Activated naive CD8-positive, alpha-beta T cell treated with anti-CD3 and anti-CD28 coated beads for 36 hours (primary cell): ENCODE results near the gene TUT1. TPM values are rescaled to one million over a fixed set of nuclear protein-coding genes. Genes with fewer than 3 reads are reported as not detected.
A peak's percentile ranks its signal among the peaks of the same experiment; 100 is the strongest.
"Not testable (repeated sequence)": the region's sequence is repeated elsewhere in the genome, so short reads cannot be mapped to it uniquely, and the experiment has no call there.

Experiments used
- DNase-seq: peaks from one replicate; pipeline ENCODE4 v3.0.0; 2021
- H3K27ac Mint-ChIP-seq: one replicate; pipeline ENCODE4 v1.8.0; 2022; ENCODE audit warnings: mild to moderate bottlenecking, moderate library complexity, mixed read lengths
- H3K27me3 Mint-ChIP-seq: one replicate; pipeline ENCODE4 v1.8.0; 2022; ENCODE audit warnings: mild to moderate bottlenecking, mixed read lengths
- H3K36me3 Mint-ChIP-seq: one replicate; pipeline ENCODE4 v1.8.0; 2021; ENCODE audit warnings: mild to moderate bottlenecking, mixed read lengths
- H3K4me1 Mint-ChIP-seq: one replicate; pipeline ENCODE4 v1.8.0; 2021; ENCODE audit warnings: mixed read lengths
- H3K4me3 Mint-ChIP-seq: one replicate; pipeline ENCODE4 v1.8.0; 2022; ENCODE audit warnings: mild to moderate bottlenecking, moderate library complexity, mixed read lengths
- H3K9me3 Mint-ChIP-seq: one replicate; pipeline ENCODE4 v1.8.0; 2022; ENCODE audit warnings: mixed read lengths
- total RNA-seq, 2 experiments: library from RNA; stranded (reverse); gene quantifications; one replicate each; pipeline ENCODE4 v1.2.3, GENCODE V29; 2021

TUT1 gene
- total RNA-seq, 2 experiments from 2014 or later, result 29.1 to 32.2 TPM

DNA sequence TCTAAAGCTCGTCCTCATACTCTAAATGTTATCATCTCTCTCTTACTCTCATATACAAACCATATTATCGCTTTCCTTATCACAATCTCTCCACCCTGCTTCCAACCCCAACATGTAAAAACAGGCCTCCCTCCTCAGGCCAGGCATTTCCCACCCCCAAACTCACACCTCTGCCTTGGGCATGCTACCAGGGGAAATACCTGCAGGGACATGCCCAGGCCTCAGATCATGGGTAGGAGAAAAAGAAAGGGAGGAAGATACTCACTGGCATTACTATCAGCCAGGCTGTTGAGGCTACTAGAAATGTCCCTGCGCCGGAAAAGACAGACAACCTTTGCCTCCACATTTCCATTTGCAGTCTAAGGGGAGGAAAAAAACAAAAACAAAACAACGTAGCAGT, 8.6 kb upstream of the TUT1 start:
- Mint-ChIP-seq H3K36me3 (peaks cover 64% of the 10 kb centered on the region), H3K4me1 (peaks cover 36% of the 10 kb centered on the region), H3K4me3 (peak overlapping the region; percentile 92), H3K27me3 (no peaks in the 10 kb centered on the region), H3K27ac (peak overlapping the region; percentile 95), H3K9me3 (peaks cover 1% of the 10 kb centered on the region)
- peak; percentile 25 for DNase-seq

GRCh38 chr11:62599069-62599696, 7.9 kb upstream of the TUT1 start:
- Mint-ChIP-seq H3K36me3 (peaks cover 68% of the 10 kb centered on the region), H3K4me3 (peak overlapping the region; percentile 92), H3K27ac (peak overlapping the region; percentile 95), H3K9me3 (peaks cover 1% of the 10 kb centered on the region), H3K4me1 (peaks cover 41% of the 10 kb centered on the region), H3K27me3 (no peaks in the 10 kb centered on the region)
- peak; percentile 95 for DNase-seq

DNA sequence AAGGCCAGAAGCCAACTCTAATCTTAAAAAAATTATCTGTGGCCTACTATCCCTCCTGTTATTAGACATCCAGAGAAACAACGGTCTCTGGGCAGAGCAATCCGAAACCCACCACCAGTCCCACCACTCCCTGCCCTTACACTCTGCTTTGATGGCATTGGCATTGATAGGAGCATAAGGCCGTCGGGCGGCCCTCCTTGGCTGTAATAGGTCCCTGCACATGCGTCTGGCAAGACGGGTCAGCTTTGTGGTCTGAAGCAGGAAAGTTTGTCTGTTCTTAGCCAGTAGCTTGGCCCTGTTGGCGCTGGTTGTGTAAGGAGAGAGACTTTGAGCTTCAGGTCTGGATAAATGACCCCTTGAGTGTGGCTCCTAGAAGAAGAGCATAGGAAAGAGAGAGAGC, 3.8 kb upstream of the TUT1 start:
- DNase-seq, result no peak
- Mint-ChIP-seq H3K9me3 (peaks cover 1% of the 10 kb centered on the region), H3K4me3 (no peak overlapping the region), H3K36me3 (peaks cover 68% of the 10 kb centered on the region), H3K27ac (peak overlapping the region; percentile 2), H3K4me1 (peaks cover 54% of the 10 kb centered on the region), H3K27me3 (no peaks in the 10 kb centered on the region)

DNA sequence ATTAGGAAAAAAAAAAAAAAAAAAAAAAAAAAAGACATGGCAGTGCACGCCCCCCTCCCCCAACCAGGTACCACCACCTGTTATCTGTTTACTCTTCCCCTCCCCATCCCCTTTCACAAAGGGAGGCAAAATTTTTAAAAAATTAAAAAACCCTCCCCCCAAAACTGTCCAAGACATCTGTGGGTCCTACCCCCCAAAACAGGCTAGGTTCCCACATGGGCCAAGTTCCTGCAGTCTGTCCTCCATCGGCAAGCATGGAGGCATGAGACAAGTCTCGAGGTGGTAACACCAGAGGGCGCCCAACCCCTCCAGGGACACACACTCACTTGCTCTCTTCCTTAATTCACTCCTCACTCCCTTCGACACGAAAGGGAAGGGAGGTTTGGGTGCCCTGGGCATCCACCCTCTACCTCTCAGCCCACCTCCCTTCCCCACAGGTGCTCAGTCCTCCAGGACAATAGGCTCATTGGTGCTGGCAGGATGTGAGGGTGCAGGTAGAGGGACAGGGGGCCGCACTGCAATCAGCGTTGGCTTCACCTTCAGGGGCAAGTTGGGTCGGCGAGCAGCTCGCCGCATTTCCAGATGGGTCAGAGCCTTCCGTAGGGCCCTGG, 2.2 kb upstream of the TUT1 start:
- H3K36me3 Mint-ChIP-seq, result peaks cover 56% of the 10 kb centered on the region
- peaks cover 50% of the 10 kb centered on the region for H3K4me1 Mint-ChIP-seq
- H3K9me3 Mint-ChIP-seq, result no peaks in the 10 kb centered on the region
- DNase-seq, result peak; percentile 73
- H3K27ac Mint-ChIP-seq, result peak overlapping the region; percentile 91
- H3K27me3 Mint-ChIP-seq, result no peaks in the 10 kb centered on the region
- peak overlapping the region; percentile 69 for H3K4me3 Mint-ChIP-seq

- H3K36me3 Mint-ChIP-seq, result peaks cover 51% of the 10 kb centered on the region
- peak overlapping the region; percentile 98 for H3K27ac Mint-ChIP-seq
- H3K27me3 Mint-ChIP-seq, result no peaks in the 10 kb centered on the region
- H3K4me1 Mint-ChIP-seq, result peaks cover 48% of the 10 kb centered on the region
- no peak for DNase-seq
- no peaks in the 10 kb centered on the region for H3K9me3 Mint-ChIP-seq
- H3K4me3 Mint-ChIP-seq, result no peak overlapping the region
Measured at GRCh38 chr11:62592989-62593421, 1.7 kb upstream of the TUT1 start.

- Mint-ChIP-seq H3K4me3 (peak overlapping the region; percentile 97), H3K27ac (peak overlapping the region; percentile 98), H3K27me3 (no peaks in the 10 kb centered on the region), H3K4me1 (peaks cover 45% of the 10 kb centered on the region), H3K9me3 (no peaks in the 10 kb centered on the region), H3K36me3 (peaks cover 48% of the 10 kb centered on the region)
- no peak for DNase-seq
Measured at GRCh38 chr11:62592146-62592815, 958 bp upstream of the TUT1 start.

GRCh38 chr11:62588966-62589637, 2.2 kb downstream of the TUT1 start:
- peak overlapping the region; percentile 52 for H3K27ac Mint-ChIP-seq
- H3K36me3 Mint-ChIP-seq, result peaks cover 37% of the 10 kb centered on the region
- peak overlapping the region; percentile 97 for H3K4me3 Mint-ChIP-seq

GRCh38 chr11:62585356-62585755, 6.0 kb downstream of the TUT1 start:
- Mint-ChIP-seq H3K4me1 (peaks cover 26% of the 10 kb centered on the region), H3K36me3 (peaks cover 19% of the 10 kb centered on the region)
- not testable (repeated sequence) for H3K27me3 Mint-ChIP-seq, H3K9me3 Mint-ChIP-seq, H3K27ac Mint-ChIP-seq, DNase-seq, H3K4me3 Mint-ChIP-seq

More at GRCh38 chr11:62588966-62589637, 2.2 kb downstream of the TUT1 start:
- Mint-ChIP-seq H3K9me3 (no peaks in the 10 kb centered on the region), H3K4me1 (peaks cover 45% of the 10 kb centered on the region), H3K27me3 (no peaks in the 10 kb centered on the region)
- DNase-seq, result peak; percentile 31

GRCh38 chr11:62581735-62582134, 9.6 kb downstream of the TUT1 start:
- not testable (repeated sequence) for H3K4me3 Mint-ChIP-seq, H3K27me3 Mint-ChIP-seq, H3K9me3 Mint-ChIP-seq, DNase-seq, H3K27ac Mint-ChIP-seq
- Mint-ChIP-seq H3K4me1 (peaks cover 11% of the 10 kb centered on the region), H3K36me3 (peaks cover 14% of the 10 kb centered on the region)

- Mint-ChIP-seq H3K27ac (no peak overlapping the region), H3K4me3 (no peak overlapping the region), H3K9me3 (no peaks in the 10 kb centered on the region), H3K36me3 (peaks cover 14% of the 10 kb centered on the region), H3K27me3 (no peaks in the 10 kb centered on the region), H3K4me1 (peaks cover 8% of the 10 kb centered on the region)
- DNase-seq, result no peak
Measured at GRCh38 chr11:62580959-62581715, 10.2 kb downstream of the TUT1 start.

GRCh38 chr11:62579252-62579651, 12.1 kb downstream of the TUT1 start:
- Mint-ChIP-seq H3K36me3 (peaks cover 15% of the 10 kb centered on the region), H3K9me3 (no peaks in the 10 kb centered on the region), H3K27me3 (no peaks in the 10 kb centered on the region), H3K4me1 (peaks cover 15% of the 10 kb centered on the region), H3K4me3 (no peak overlapping the region), H3K27ac (no peak overlapping the region)
- DNase-seq, result no peak

- no peak for DNase-seq
- no peaks in the 10 kb centered on the region for H3K9me3 Mint-ChIP-seq
Measured at GRCh38 chr11:62578541-62578940, 12.8 kb downstream of the TUT1 start.

DNA sequence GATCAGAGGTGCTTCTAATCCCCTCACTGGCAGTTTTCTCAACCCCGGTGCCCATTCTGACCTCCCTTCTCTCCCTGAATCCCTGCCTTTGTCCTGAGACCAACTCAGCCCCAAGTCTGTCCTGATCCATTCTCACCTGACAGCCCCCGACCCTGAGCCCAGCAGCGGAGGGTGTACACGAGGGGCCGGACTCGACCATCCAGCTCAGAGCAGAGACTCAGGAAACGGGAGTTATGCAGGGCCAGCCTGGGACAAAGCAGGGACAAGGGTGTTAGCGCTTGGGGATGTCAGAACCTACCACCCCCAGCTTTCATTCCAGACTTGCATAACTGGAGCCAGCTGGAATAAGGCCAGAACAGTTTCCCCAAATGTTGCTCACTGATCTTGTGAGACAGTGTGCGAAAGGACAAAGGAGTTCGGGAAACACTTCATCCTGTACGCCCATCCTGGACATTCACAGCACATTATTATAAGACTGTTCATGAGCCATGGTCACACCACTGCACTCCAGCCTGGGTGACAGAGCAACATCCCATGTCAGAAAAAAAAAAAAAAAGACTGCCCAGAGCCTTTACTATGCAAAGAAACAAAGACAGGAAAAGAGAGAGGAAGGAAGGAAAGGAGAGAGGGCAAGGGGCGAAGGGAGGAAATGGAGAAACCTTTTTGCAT, 14.1 kb downstream of the TUT1 start:
- Mint-ChIP-seq H3K4me3 (no peak overlapping the region), H3K4me1 (peaks cover 15% of the 10 kb centered on the region), H3K27me3 (no peaks in the 10 kb centered on the region), H3K9me3 (no peaks in the 10 kb centered on the region), H3K27ac (no peak overlapping the region), H3K36me3 (peaks cover 34% of the 10 kb centered on the region)
- no peak for DNase-seq

More at GRCh38 chr11:62578541-62578940, 12.8 kb downstream of the TUT1 start:
- H3K27ac Mint-ChIP-seq, result peak overlapping the region; percentile 38
- H3K4me3 Mint-ChIP-seq, result no peak overlapping the region
- H3K36me3 Mint-ChIP-seq, result peaks cover 20% of the 10 kb centered on the region
- H3K27me3 Mint-ChIP-seq, result no peaks in the 10 kb centered on the region
- H3K4me1 Mint-ChIP-seq, result peaks cover 12% of the 10 kb centered on the region

DNA sequence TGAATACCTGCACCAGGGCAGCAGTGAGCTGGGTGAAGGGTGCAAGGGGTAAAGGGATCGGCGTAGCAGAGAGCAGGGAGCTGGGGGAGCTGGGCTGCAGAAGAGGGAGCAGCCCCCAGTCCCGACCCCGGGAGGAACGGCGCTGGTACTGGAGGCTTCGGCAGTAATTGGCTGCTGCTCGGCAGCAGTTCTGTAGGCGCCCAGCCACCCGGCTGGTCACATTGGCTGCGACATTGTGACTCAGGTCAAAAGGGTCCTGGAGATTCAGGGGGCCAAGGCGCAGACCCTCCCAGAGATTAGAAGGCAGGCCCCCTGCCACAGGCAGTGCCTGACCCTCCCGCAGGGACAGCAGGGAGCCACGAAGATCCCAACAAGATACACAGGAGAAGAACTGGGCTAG, 15.5 kb downstream of the TUT1 start:
- Mint-ChIP-seq H3K27ac (no peak overlapping the region), H3K27me3 (no peaks in the 10 kb centered on the region)

More for the DNA sequence above, 15.5 kb downstream of the TUT1 start:
- Mint-ChIP-seq H3K36me3 (peaks cover 44% of the 10 kb centered on the region), H3K4me3 (peak overlapping the region; percentile 89), H3K4me1 (peaks cover 28% of the 10 kb centered on the region), H3K9me3 (no peaks in the 10 kb centered on the region)
- no peak for DNase-seq
